Osteoblast (primary cell): ENCODE measurements around the gene GLT8D1. TPM values are rescaled to one million over a fixed set of nuclear protein-coding genes. Genes with fewer than 3 reads are reported as not detected.
"Not testable (repeated sequence)": the region's sequence is repeated elsewhere in the genome, so short reads cannot be mapped to it uniquely, and the experiment has no call there.

Experiments
- DNase-seq: peaks from one replicate; pipeline ENCODE4 v3.0.0; 2011; ENCODE audit warnings: low spot score, mixed read lengths; ENCODE audit not compliant: insufficient read length; ENCODE audit errors: missing footprints
- H2AFZ ChIP-seq: 2 replicates; pipeline ENCODE4 v1.6.0; 2011; ENCODE audit warnings: mild to moderate bottlenecking, low read length
- H3K27ac ChIP-seq: 2 replicates; pipeline ENCODE4 v1.5.1; 2011; ENCODE audit warnings: mild to moderate bottlenecking, low read depth, low read length, moderate library complexity
- H3K27me3 ChIP-seq: 2 replicates; pipeline ENCODE4 v1.6.0; 2012; ENCODE audit warnings: mild to moderate bottlenecking, control low read depth, inconsistent platforms, low read length, moderate library complexity; ENCODE audit not compliant: insufficient read depth
- H3K36me3 ChIP-seq: 2 replicates; pipeline ENCODE4 v1.5.1; 2011; ENCODE audit warnings: mild to moderate bottlenecking, low read length, control low read depth, moderate library complexity; ENCODE audit not compliant: insufficient read depth
- H3K4me1 ChIP-seq: 2 replicates; pipeline ENCODE4 v1.5.1; 2011; ENCODE audit warnings: mild to moderate bottlenecking, low read length, control low read depth, moderate library complexity; ENCODE audit not compliant: insufficient read depth
- H3K4me2 ChIP-seq: 2 replicates; pipeline ENCODE4 v1.6.0; 2011; ENCODE audit warnings: mild to moderate bottlenecking, low read length; ENCODE audit not compliant: insufficient read depth
- H3K4me3 ChIP-seq: fragments of 200-600 bp; sonication (generic); 3 replicates; pipeline ENCODE4 v1.5.1; 2012; ENCODE audit warnings: mild to moderate bottlenecking, low read length, inconsistent platforms; ENCODE audit not compliant: insufficient read depth
- H3K79me2 ChIP-seq: 2 replicates; pipeline ENCODE4 v1.6.0; 2012; ENCODE audit warnings: mild to moderate bottlenecking, low read length, control low read depth, inconsistent platforms; ENCODE audit not compliant: insufficient read depth
- H3K9me3 ChIP-seq: 2 replicates; pipeline ENCODE4 v1.5.1; 2011; ENCODE audit warnings: low read depth, low read length, control low read depth
- H4K20me1 ChIP-seq: 2 replicates; pipeline ENCODE4 v1.6.0; 2012; ENCODE audit warnings: mild to moderate bottlenecking, low read length, control low read depth; ENCODE audit not compliant: insufficient read depth
- total RNA-seq: library from RNA; depleted of rRNA; stranded (reverse); fragments of >200 nt; gene quantifications from 2 replicates; pipeline ENCODE4 v1.2.3, GENCODE V29; 2012
- TF ChIP-seq, protein P1 (sequence below): IDR thresholded peaks from 2 replicates; pipeline ENCODE4 v1.5.1; 2011; ENCODE audit warnings: mild to moderate bottlenecking, low read depth, low read length, moderate library complexity; ENCODE audit errors: extremely low read depth

Gene GLT8D1
- total RNA-seq, 1 donor = 98.8 TPM

DNA sequence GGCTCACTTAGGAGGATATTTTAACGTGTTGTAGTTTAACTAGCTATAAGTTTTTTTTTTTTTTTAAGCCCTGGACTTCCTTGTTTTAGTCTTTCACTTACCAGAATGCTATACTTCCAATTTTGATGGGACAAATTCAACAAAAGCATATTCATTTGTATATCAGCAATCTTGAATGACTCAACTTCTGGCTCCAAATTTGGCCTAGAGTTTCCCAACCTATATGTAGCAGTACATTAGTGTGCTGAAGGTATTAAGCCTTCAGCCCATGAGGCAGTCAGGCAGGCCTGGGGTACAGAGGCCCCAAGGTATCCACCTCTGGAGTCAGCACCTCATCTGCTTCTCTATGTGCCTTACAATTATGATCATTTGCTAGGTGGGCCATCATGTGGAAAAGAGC lies 25.8 kb downstream of the GLT8D1 start:
- peaks cover 38% of the 10 kb centered on the region for H3K36me3 ChIP-seq
- H3K9me3 ChIP-seq = no peaks in the 10 kb centered on the region
- no peak overlapping the region for H3K4me2 ChIP-seq
- no peak for DNase-seq
- H4K20me1 ChIP-seq = no peaks in the 10 kb centered on the region
- H2AFZ ChIP-seq = no peak overlapping the region
- peak overlapping the region; percentile 62 for H3K27ac ChIP-seq
- TF ChIP-seq, protein P1, sequence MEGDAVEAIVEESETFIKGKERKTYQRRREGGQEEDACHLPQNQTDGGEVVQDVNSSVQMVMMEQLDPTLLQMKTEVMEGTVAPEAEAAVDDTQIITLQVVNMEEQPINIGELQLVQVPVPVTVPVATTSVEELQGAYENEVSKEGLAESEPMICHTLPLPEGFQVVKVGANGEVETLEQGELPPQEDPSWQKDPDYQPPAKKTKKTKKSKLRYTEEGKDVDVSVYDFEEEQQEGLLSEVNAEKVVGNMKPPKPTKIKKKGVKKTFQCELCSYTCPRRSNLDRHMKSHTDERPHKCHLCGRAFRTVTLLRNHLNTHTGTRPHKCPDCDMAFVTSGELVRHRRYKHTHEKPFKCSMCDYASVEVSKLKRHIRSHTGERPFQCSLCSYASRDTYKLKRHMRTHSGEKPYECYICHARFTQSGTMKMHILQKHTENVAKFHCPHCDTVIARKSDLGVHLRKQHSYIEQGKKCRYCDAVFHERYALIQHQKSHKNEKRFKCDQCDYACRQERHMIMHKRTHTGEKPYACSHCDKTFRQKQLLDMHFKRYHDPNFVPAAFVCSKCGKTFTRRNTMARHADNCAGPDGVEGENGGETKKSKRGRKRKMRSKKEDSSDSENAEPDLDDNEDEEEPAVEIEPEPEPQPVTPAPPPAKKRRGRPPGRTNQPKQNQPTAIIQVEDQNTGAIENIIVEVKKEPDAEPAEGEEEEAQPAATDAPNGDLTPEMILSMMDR = no peak
- H3K4me1 ChIP-seq = peaks cover 34% of the 10 kb centered on the region
- no peaks in the 10 kb centered on the region for H3K27me3 ChIP-seq
- H3K79me2 ChIP-seq = peaks cover 78% of the 10 kb centered on the region
- H3K4me3 ChIP-seq = no peak overlapping the region

- Histone ChIP-seq H3K4me2 (no peak overlapping the region), H3K4me1 (peaks cover 28% of the 10 kb centered on the region), H4K20me1 (no peaks in the 10 kb centered on the region), H3K27ac (peak overlapping the region; percentile 62), H3K36me3 (peaks cover 41% of the 10 kb centered on the region), H3K9me3 (no peaks in the 10 kb centered on the region), H2AFZ (no peak overlapping the region), H3K79me2 (peaks cover 74% of the 10 kb centered on the region), H3K27me3 (no peaks in the 10 kb centered on the region), H3K4me3 (no peak overlapping the region)
- DNase-seq = no peak
- TF ChIP-seq, protein P1 = no peak
These were observed 26.4 kb downstream of the GLT8D1 start for GRCh38 chr3:52679199-52679538.

DNA sequence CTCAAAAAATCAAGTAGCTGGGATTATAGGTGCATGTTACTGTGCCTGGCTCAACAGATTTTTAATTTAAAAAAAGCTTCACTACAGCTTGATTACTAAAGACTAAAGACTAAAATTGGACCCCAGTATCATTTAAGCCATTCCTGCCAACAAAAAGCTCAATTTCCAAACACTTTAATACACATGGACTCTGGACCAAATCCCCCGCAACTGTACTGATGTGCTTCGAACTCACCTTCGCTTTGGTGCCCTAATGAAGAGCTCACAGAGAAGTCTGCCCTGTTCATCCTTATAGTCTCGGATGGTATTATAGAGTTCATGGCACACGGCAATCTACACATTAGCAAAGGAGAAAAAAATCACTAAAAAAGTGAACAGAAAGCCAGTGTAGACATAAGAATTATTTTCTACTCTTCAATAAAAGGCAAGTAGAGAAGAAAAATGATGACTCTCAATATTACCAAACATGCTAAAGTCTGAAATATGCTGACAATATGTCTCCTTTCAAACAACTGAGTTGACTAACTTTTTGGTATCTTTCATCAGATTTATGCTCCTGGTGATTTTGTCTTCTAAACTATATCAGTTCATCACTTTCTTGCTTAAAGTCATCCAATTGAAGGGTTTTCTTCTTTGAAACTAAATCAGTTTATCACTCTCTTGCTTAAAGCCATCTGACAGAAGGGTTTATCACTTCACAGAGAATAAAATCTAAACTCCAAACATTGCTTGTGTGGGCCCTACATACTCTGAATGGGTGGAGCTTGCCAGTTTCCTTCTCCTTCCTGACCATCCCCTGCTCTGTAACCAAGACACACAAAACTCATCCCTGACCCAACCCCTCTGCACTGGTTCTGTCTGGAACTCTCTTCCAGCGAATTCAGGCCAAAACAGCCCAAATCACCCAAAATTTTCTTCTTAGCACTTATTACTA lies 27.1 kb downstream of the GLT8D1 start:
- DNase-seq = no peak
- Histone ChIP-seq H3K27ac (peak overlapping the region; percentile 62), H3K4me3 (no peak overlapping the region), H3K36me3 (peaks cover 44% of the 10 kb centered on the region), H3K27me3 (no peaks in the 10 kb centered on the region), H3K4me2 (no peak overlapping the region), H4K20me1 (no peaks in the 10 kb centered on the region), H3K79me2 (peaks cover 71% of the 10 kb centered on the region), H2AFZ (no peak overlapping the region), H3K9me3 (no peaks in the 10 kb centered on the region), H3K4me1 (peaks cover 23% of the 10 kb centered on the region)
- TF ChIP-seq, protein P1 = no peak

GRCh38 chr3:52676201-52676600 lies 29.4 kb downstream of the GLT8D1 start:
- H2AFZ ChIP-seq, H3K9me3 ChIP-seq, H4K20me1 ChIP-seq, H3K27me3 ChIP-seq, DNase-seq, H3K4me3 ChIP-seq, H3K27ac ChIP-seq, H3K4me2 ChIP-seq: not testable (repeated sequence)
- Histone ChIP-seq H3K4me1 (peaks cover 19% of the 10 kb centered on the region), H3K36me3 (peaks cover 56% of the 10 kb centered on the region), H3K79me2 (peaks cover 54% of the 10 kb centered on the region)
